Duodenal mucosa (tissue), 2 donors: Measurements from ENCODE around the gene SERPINB7.

ENCODE experiments used
- H3K27ac ChIP-seq: one replicate; pipeline ENCODE4 v1.7.0; 2013; ENCODE audit warnings: low read depth, low read length
- H3K27me3 ChIP-seq, 2 donors: one replicate each; pipeline ENCODE4 v1.7.0; 2013; ENCODE audit warnings: low read length in 2 of 2, control low read depth in 1 of 2; ENCODE audit not compliant: insufficient read depth in 2 of 2, control insufficient read depth in 1 of 2
- H3K36me3 ChIP-seq, 2 donors: one replicate each; pipeline ENCODE4 v1.7.0; 2013; ENCODE audit warnings: low read length in 2 of 2, control low read depth in 1 of 2; ENCODE audit not compliant: insufficient read depth in 2 of 2, control insufficient read depth in 1 of 2
- H3K4me1 ChIP-seq, 2 donors: one replicate each; pipeline ENCODE4 v1.7.0; 2013; ENCODE audit warnings: low read length in 2 of 2, control low read depth in 1 of 2; ENCODE audit not compliant: insufficient read depth in 2 of 2, control insufficient read depth in 1 of 2
- H3K4me3 ChIP-seq, 2 donors: one replicate each; pipeline ENCODE4 v1.7.0; 2013; ENCODE audit warnings: low read length in 2 of 2, low read depth in 1 of 2
- H3K9ac ChIP-seq, 2 donors: one replicate each; pipeline ENCODE4 v1.7.0; 2013; ENCODE audit warnings: low read length in 2 of 2, low read depth in 1 of 2
- H3K9me3 ChIP-seq, 2 donors: one replicate each; pipeline ENCODE4 v1.7.0; 2013; ENCODE audit warnings: low read length in 2 of 2, control low read depth in 1 of 2; ENCODE audit not compliant: control insufficient read depth in 1 of 2

SERPINB7 gene

GRCh38 chr18:63819786-63820185, 44.6 kb downstream of the SERPINB7 start:
- Histone ChIP-seq H3K27me3 (no peaks in the 10 kb centered on the region), H3K9me3 (no peaks in the 10 kb centered on the region), H3K36me3 (no peaks in the 10 kb centered on the region), H3K9ac (no peak overlapping the region), H3K4me1 (no peaks in the 10 kb centered on the region), H3K4me3 (no peak overlapping the region), H3K27ac (no peak overlapping the region)

GRCh38 chr18:63820694-63821093, 45.5 kb downstream of the SERPINB7 start:
- H3K9ac ChIP-seq: no peak overlapping the region
- H3K36me3 ChIP-seq: no peaks in the 10 kb centered on the region
- H3K9me3 ChIP-seq: no peaks in the 10 kb centered on the region

GRCh38 chr18:63823516-63824219, 48.5 kb downstream of the SERPINB7 start:
- Histone ChIP-seq H3K4me1 (no peaks in the 10 kb centered on the region), H3K36me3 (no peaks in the 10 kb centered on the region), H3K27me3 (no peaks in the 10 kb centered on the region), H3K4me3 (no peak overlapping the region), H3K9me3 (no peaks in the 10 kb centered on the region), H3K9ac (no peak overlapping the region), H3K27ac (no peak overlapping the region)

More at GRCh38 chr18:63820694-63821093, 45.5 kb downstream of the SERPINB7 start:
- Histone ChIP-seq H3K4me3 (no peak overlapping the region), H3K4me1 (no peaks in the 10 kb centered on the region), H3K27ac (no peak overlapping the region), H3K27me3 (no peaks in the 10 kb centered on the region)

GRCh38 chr18:63824220-63824525, 49.0 kb downstream of the SERPINB7 start:
- Histone ChIP-seq H3K4me3 (no peak overlapping the region), H3K9me3 (no peaks in the 10 kb centered on the region), H3K27ac (no peak overlapping the region), H3K4me1 (no peaks in the 10 kb centered on the region), H3K36me3 (no peaks in the 10 kb centered on the region), H3K27me3 (no peaks in the 10 kb centered on the region), H3K9ac (no peak overlapping the region)

GRCh38 chr18:63828120-63828519, 52.9 kb downstream of the SERPINB7 start:
- Histone ChIP-seq H3K27ac (no peak overlapping the region), H3K36me3 (no peaks in the 10 kb centered on the region)

GRCh38 chr18:63828656-63829055, 53.4 kb downstream of the SERPINB7 start:
- no peak overlapping the region for H3K4me3 ChIP-seq
- no peaks in the 10 kb centered on the region for H3K36me3 ChIP-seq
- H3K27ac ChIP-seq: no peak overlapping the region
- H3K4me1 ChIP-seq: no peaks in the 10 kb centered on the region
- no peaks in the 10 kb centered on the region for H3K9me3 ChIP-seq
- no peak overlapping the region for H3K9ac ChIP-seq
- no peaks in the 10 kb centered on the region for H3K27me3 ChIP-seq

More at GRCh38 chr18:63828120-63828519, 52.9 kb downstream of the SERPINB7 start:
- H3K9ac ChIP-seq: no peak overlapping the region
- no peaks in the 10 kb centered on the region for H3K4me1 ChIP-seq
- H3K9me3 ChIP-seq: no peaks in the 10 kb centered on the region
- no peaks in the 10 kb centered on the region for H3K27me3 ChIP-seq
- no peak overlapping the region for H3K4me3 ChIP-seq

GRCh38 chr18:63829886-63830285, 54.7 kb downstream of the SERPINB7 start:
- H3K27ac ChIP-seq: no peak overlapping the region
- no peaks in the 10 kb centered on the region for H3K27me3 ChIP-seq
- no peaks in the 10 kb centered on the region for H3K4me1 ChIP-seq
- no peak overlapping the region for H3K9ac ChIP-seq
- H3K36me3 ChIP-seq: no peaks in the 10 kb centered on the region
- no peak overlapping the region for H3K4me3 ChIP-seq
- no peaks in the 10 kb centered on the region for H3K9me3 ChIP-seq

GRCh38 chr18:63831080-63831788, 56.0 kb downstream of the SERPINB7 start:
- Histone ChIP-seq H3K9me3 (no peaks in the 10 kb centered on the region), H3K27ac (no peak overlapping the region), H3K36me3 (no peaks in the 10 kb centered on the region), H3K4me3 (no peak overlapping the region), H3K4me1 (no peaks in the 10 kb centered on the region), H3K27me3 (no peaks in the 10 kb centered on the region), H3K9ac (no peak overlapping the region)

- Histone ChIP-seq H3K9ac (no peak overlapping the region), H3K9me3 (no peaks in the 10 kb centered on the region), H3K27me3 (no peaks in the 10 kb centered on the region), H3K27ac (no peak overlapping the region), H3K36me3 (no peaks in the 10 kb centered on the region), H3K4me3 (no peak overlapping the region), H3K4me1 (no peaks in the 10 kb centered on the region)
Observed at GRCh38 chr18:63832470-63832869, 57.3 kb downstream of the SERPINB7 start.

- Histone ChIP-seq H3K4me3 (no peak overlapping the region), H3K4me1 (no peaks in the 10 kb centered on the region), H3K9ac (no peak overlapping the region), H3K9me3 (no peaks in the 10 kb centered on the region), H3K27me3 (no peaks in the 10 kb centered on the region), H3K27ac (no peak overlapping the region), H3K36me3 (no peaks in the 10 kb centered on the region)
Observed at GRCh38 chr18:63834471-63835113, 59.4 kb downstream of the SERPINB7 start.
